HG02973 (cell line): ENCODE results near the gene LMTK2.

Experiments used
- ATAC-seq: cut with Tn5 transposase; IDR thresholded peaks from one replicate; pipeline ENCODE4 v1.9.1; 2021; ENCODE audit warnings: moderate library complexity; ENCODE audit not compliant: unreplicated experiment

The LMTK2 gene

GRCh38 chr7:98252425-98253054 is 145.9 kb downstream of the LMTK2 start:
- ATAC-seq = peak; percentile 32

GRCh38 chr7:98254516-98254915 is 147.9 kb downstream of the LMTK2 start:
- ATAC-seq = no peak

- ATAC-seq = no peak
Observed at GRCh38 chr7:98254951-98255610, 148.4 kb downstream of the LMTK2 start.

GRCh38 chr7:98256431-98256830 is 149.8 kb downstream of the LMTK2 start:
- no peak for ATAC-seq

- ATAC-seq = no peak
Observed at GRCh38 chr7:98257701-98258100, 151.0 kb downstream of the LMTK2 start.
